Lower lobe of right lung (tissue), 2 donors: ENCODE data around the gene H2AZ1. TPM values are rescaled to one million over a fixed set of nuclear protein-coding genes. Genes with fewer than 3 reads are reported as not detected.
A peak's percentile ranks its signal among the peaks of the same experiment; 100 is the strongest.

Experiments
- ATAC-seq, 2 donors: fragments of 200-7000 bp; cut with Tn5 transposase; one replicate each; pipeline ENCODE4 v1.9.1; 2020 to 2022; ENCODE audit warnings: mild to moderate bottlenecking in 2 of 2, moderate library complexity in 2 of 2
- DNase-seq: peaks from one replicate; pipeline ENCODE4 v3.0.0-alpha.2; 2020
- H3K27ac ChIP-seq: fragments of 200-600 bp; one replicate; pipeline ENCODE4 v1.8.0; 2022
- H3K27me3 ChIP-seq: fragments of 200-600 bp; one replicate; pipeline ENCODE4 v1.8.0; 2022; ENCODE audit warnings: low read depth
- H3K36me3 ChIP-seq: fragments of 200-600 bp; one replicate; pipeline ENCODE4 v1.8.0; 2022; ENCODE audit warnings: mild to moderate bottlenecking
- H3K4me1 ChIP-seq: fragments of 200-600 bp; one replicate; pipeline ENCODE4 v1.8.0; 2022
- H3K4me3 ChIP-seq: fragments of 200-600 bp; one replicate; pipeline ENCODE4 v1.8.0; 2022; ENCODE audit warnings: mild to moderate bottlenecking
- H3K9me3 ChIP-seq: fragments of 200-600 bp; one replicate; pipeline ENCODE4 v1.8.0; 2022
- CTCF ChIP-seq: fragments of 200-600 bp; IDR thresholded peaks from one replicate; pipeline ENCODE4 v1.8.0; 2022; ENCODE audit warnings: antibody characterized with exemption, mild to moderate bottlenecking
- intact Hi-C: fragments of 100-400 bp; cut with DNase I; formaldehyde crosslinking; loops from one replicate; pipeline ENCODE4 v1.11.0; 2022
- total RNA-seq: library from RNA; stranded (reverse); fragmentation: NEBNext Ultra II Directional; extraction: Animal tissue kit (Norgen Biotek cat#: 25700); gene quantifications from one replicate; pipeline ENCODE4 v1.2.1, GENCODE V29; 2021
- donor health status: DM: no; HTN: yes; CAD: no; lungs with severe emphysema.

Gene H2AZ1
- total RNA-seq, 1 donor from 2014 or later = 143 TPM

- peak; percentile 54 to 63 for ATAC-seq
- peak; percentile 86 for TF ChIP-seq CTCF
- H3K4me1 ChIP-seq = peaks cover 39% of the 10 kb centered on the region
- peaks cover 6% of the 10 kb centered on the region for H3K36me3 ChIP-seq
- peak overlapping the region; percentile 81 for H3K27ac ChIP-seq
- H3K4me3 ChIP-seq = peak overlapping the region; percentile 80
- no peaks in the 10 kb centered on the region for H3K9me3 ChIP-seq
- intact Hi-C loops = loop anchor here (10.0 kb wide), 2 partner anchors 55 to 385 kb away; partner anchors contain the start of genes LAMTOR3 and TRMT10A
- peak; percentile 93 for DNase-seq
- no peaks in the 10 kb centered on the region for H3K27me3 ChIP-seq
Measured at GRCh38 chr4:99949034-99949998, 759 bp downstream of the H2AZ1 start.

- Histone ChIP-seq H3K27me3 (no peaks in the 10 kb centered on the region), H3K9me3 (no peaks in the 10 kb centered on the region), H3K4me1 (peaks cover 55% of the 10 kb centered on the region), H3K27ac (peak overlapping the region; percentile 93), H3K4me3 (no peak overlapping the region), H3K36me3 (peaks cover 6% of the 10 kb centered on the region)
- TF ChIP-seq CTCF = no peak
- no peak for ATAC-seq
- no peak for DNase-seq
- intact Hi-C loops = loop anchor here (10.0 kb wide), 2 partner anchors 53 to 383 kb away; partner anchors contain the start of genes LAMTOR3 and TRMT10A
Measured at GRCh38 chr4:99947608-99948007, 2.5 kb downstream of the H2AZ1 start.

GRCh38 chr4:99947190-99947578 lies 2.9 kb downstream of the H2AZ1 start:
- ATAC-seq (no peak), DNase-seq (no peak)
- Histone ChIP-seq H3K4me3 (peak overlapping the region; percentile 98), H3K4me1 (peaks cover 59% of the 10 kb centered on the region), H3K27ac (peak overlapping the region; percentile 93), H3K9me3 (no peaks in the 10 kb centered on the region), H3K27me3 (no peaks in the 10 kb centered on the region), H3K36me3 (peaks cover 6% of the 10 kb centered on the region)
- TF ChIP-seq CTCF = no peak
- intact Hi-C loops = loop anchor here (10.0 kb wide), 2 partner anchors 52 to 382 kb away; partner anchors contain the start of genes LAMTOR3 and TRMT10A

- ATAC-seq = peak; percentile 79
- TF ChIP-seq CTCF = no peak
- H3K4me3 ChIP-seq = peak within 1 kb of the TSS; percentile 98
- H3K36me3 ChIP-seq = peaks cover 6% of the 10 kb centered on the region
- H3K4me1 ChIP-seq = peaks cover 65% of the 10 kb centered on the region
- DNase-seq = peak; percentile 87
- no peaks in the 10 kb centered on the region for H3K27me3 ChIP-seq
- no peaks in the 10 kb centered on the region for H3K9me3 ChIP-seq
- intact Hi-C loops = loop anchor here (10.0 kb wide), 2 partner anchors 52 to 382 kb away; partner anchors contain the start of genes LAMTOR3 and TRMT10A
- peak within 1 kb of the TSS; percentile 93 for H3K27ac ChIP-seq
Measured at GRCh38 chr4:99946356-99947189, 3.5 kb downstream of the H2AZ1 start, which contains the start of gene DNAJB14. Gene DNAJB14 (minus strand): TSS chr4:99946618. CDS start chr4:99946571, 47 bp downstream.
